ENCODE results near the gene USH2A. TPM values are rescaled to one million over a fixed set of nuclear protein-coding genes. Genes with fewer than 3 reads are reported as not detected.

USH2A gene
- total RNA-seq, 1 donor from 2014 or later, result 0.02 TPM

DNA sequence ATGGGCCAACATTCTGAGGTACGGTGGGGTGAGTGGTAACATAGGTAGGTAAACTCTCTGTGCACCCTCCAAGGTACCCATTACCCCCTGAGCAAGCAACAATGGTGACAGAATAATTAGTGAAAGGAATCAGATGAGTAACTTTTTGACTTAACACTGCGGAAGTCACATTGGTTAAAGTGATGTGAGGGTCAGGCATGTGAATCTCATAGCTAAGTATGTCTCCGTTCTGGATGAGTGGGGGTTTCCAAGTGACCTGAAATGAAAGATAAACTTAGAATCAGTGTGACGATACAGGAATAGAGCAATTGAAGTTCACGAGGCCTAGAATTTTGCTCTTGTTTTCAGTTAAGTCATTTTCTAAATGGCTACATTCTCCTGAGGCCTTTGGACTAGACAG, 544.4 kb downstream of the USH2A start:
- H3K4me3 Mint-ChIP-seq (ENCODE audit: unreplicated experiment), result no peak overlapping the region
- no peaks in the 10 kb centered on the region for H3K36me3 Mint-ChIP-seq (ENCODE audit: low read depth, unreplicated experiment)
- no peak overlapping the region for H3K9ac ChIP-seq (ENCODE audit: low read length)
- no peak for TF ChIP-seq CTCF (IDR thresholded peaks at IDR 0.05; ENCODE audit: insufficient read depth, low read depth, low read length)
- TF ChIP-seq EZH2 (IDR thresholded peaks at IDR 0.05; ENCODE audit: insufficient read depth, low read length), result no peak
- no peaks in the 10 kb centered on the region for H3K27me3 Mint-ChIP-seq (ENCODE audit: low read depth, unreplicated experiment)
- no peak overlapping the region for H3K4me2 ChIP-seq (ENCODE audit: low read length)
- H3K4me1 Mint-ChIP-seq (ENCODE audit: low read depth, unreplicated experiment), result no peaks in the 10 kb centered on the region
- no peak for FAIRE-seq
- no peaks in the 10 kb centered on the region for H3K79me2 ChIP-seq (ENCODE audit: insufficient read depth, low read length)
- DNase-seq (ENCODE audit: low read depth), result no peak
- no peaks in the 10 kb centered on the region for H3K27me3 ChIP-seq (ENCODE audit: insufficient read depth, low read length)
- H3K9me3 Mint-ChIP-seq (ENCODE audit: unreplicated experiment), result no peaks in the 10 kb centered on the region
- no peaks in the 10 kb centered on the region for H3K36me3 ChIP-seq (ENCODE audit: insufficient read depth, low read length)
- H3K4me3 ChIP-seq (ENCODE audit: insufficient read depth, low read depth, low read length), result no peak overlapping the region
- no peaks in the 10 kb centered on the region for H3K9me3 ChIP-seq (ENCODE audit: insufficient read depth, low read depth, low read length)
- H3K4me1 ChIP-seq (ENCODE audit: insufficient read depth, low read length), result no peaks in the 10 kb centered on the region
- H3K27ac ChIP-seq (ENCODE audit: low read depth, low read length), result no peak overlapping the region
- H3K27ac Mint-ChIP-seq (ENCODE audit: unreplicated experiment), result no peak overlapping the region
- H4K20me1 ChIP-seq (ENCODE audit: insufficient read depth, low read length), result no peaks in the 10 kb centered on the region
- no peak overlapping the region for H2AFZ ChIP-seq (ENCODE audit: low read depth, low read length)

DNA sequence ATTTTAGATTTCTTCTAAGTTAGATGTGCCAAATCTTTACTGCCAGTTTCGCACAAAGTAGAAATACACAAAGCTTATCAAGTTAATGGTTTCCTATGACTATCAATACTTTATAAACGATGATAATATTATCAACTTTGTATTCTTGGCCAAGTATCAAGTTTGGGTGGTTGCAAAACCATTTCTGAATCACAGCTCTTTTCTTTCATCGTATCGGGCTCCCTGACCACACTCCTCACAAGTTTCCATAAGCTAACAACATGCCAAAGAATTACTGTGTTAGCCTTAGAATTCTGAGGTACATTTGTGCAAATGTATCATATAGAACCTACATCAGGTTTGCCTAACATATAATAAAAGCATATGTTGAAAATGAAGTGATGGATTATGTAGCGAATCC, 545.1 kb downstream of the USH2A start:
- DNase-seq (ENCODE audit: low read depth), result peak; percentile 49
- no peaks in the 10 kb centered on the region for H3K4me1 Mint-ChIP-seq (ENCODE audit: low read depth, unreplicated experiment)

More for the DNA sequence above, 545.1 kb downstream of the USH2A start:
- Mint-ChIP-seq H3K27me3 (ENCODE audit: low read depth, unreplicated experiment) (no peaks in the 10 kb centered on the region), H3K27ac (ENCODE audit: unreplicated experiment) (no peak overlapping the region), H3K4me3 (ENCODE audit: unreplicated experiment) (no peak overlapping the region), H3K9me3 (ENCODE audit: unreplicated experiment) (no peaks in the 10 kb centered on the region), H3K36me3 (ENCODE audit: low read depth, unreplicated experiment) (no peaks in the 10 kb centered on the region)
- Histone ChIP-seq H3K36me3 (ENCODE audit: insufficient read depth, low read length) (no peaks in the 10 kb centered on the region), H2AFZ (ENCODE audit: low read depth, low read length) (no peak overlapping the region), H3K79me2 (ENCODE audit: insufficient read depth, low read length) (no peaks in the 10 kb centered on the region), H3K27ac (ENCODE audit: low read depth, low read length) (no peak overlapping the region), H3K4me1 (ENCODE audit: insufficient read depth, low read length) (no peaks in the 10 kb centered on the region), H3K9ac (ENCODE audit: low read length) (no peak overlapping the region), H3K4me2 (ENCODE audit: low read length) (no peak overlapping the region), H4K20me1 (ENCODE audit: insufficient read depth, low read length) (no peaks in the 10 kb centered on the region), H3K4me3 (ENCODE audit: insufficient read depth, low read depth, low read length) (no peak overlapping the region), H3K27me3 (ENCODE audit: insufficient read depth, low read length) (no peaks in the 10 kb centered on the region), H3K9me3 (ENCODE audit: insufficient read depth, low read depth, low read length) (no peaks in the 10 kb centered on the region)
- no peak for FAIRE-seq
- TF ChIP-seq CTCF (IDR thresholded peaks at IDR 0.05; ENCODE audit: insufficient read depth, low read depth, low read length), result no peak
